HG03108 (cell line): ENCODE measurements around the gene C1orf21.

ENCODE experiments used
- ATAC-seq: cut with Tn5 transposase; IDR thresholded peaks from one replicate; pipeline ENCODE4 v1.9.1; 2021; ENCODE audit warnings: moderate library complexity; ENCODE audit not compliant: unreplicated experiment

C1orf21 gene

DNA sequence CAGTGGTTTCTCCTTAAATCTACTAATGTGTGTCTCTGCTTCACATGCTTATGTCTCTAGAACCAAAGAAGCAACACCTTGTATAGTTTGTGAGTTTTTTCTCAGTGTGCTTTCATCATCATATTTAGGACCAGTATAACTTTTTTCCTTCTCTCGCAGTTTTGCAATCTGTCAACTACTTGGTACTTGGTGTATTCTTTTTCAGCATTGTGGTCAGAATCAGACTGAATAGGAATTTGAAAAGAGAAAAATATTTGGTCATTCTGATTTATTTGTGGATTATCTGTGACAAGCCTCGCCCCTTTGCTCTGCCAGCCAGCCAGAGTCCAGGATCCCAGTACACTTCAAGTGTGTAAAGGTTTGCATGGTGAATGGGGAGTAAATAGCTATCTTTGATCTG lies 122.3 kb downstream of the C1orf21 start:
- ATAC-seq, result no peak

DNA sequence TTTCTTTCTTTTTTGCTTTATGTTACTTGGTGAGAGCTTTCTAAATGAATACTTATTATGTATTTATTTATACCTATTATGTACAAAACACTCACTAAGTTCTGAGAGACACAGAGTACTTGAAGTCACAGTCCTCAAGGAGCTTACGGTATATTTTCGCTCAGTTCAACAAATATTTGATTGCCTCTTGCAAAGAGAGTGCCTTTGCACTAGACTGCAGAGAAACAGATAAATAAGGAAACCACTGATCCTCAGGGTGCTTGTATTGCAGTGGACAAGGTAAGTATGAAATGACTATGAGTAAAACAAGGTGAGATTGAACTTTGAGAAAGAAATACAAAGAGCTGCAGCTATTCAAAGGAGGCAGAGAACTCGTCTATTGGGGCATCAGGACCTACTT lies 123.3 kb downstream of the C1orf21 start:
- ATAC-seq, result no peak

DNA sequence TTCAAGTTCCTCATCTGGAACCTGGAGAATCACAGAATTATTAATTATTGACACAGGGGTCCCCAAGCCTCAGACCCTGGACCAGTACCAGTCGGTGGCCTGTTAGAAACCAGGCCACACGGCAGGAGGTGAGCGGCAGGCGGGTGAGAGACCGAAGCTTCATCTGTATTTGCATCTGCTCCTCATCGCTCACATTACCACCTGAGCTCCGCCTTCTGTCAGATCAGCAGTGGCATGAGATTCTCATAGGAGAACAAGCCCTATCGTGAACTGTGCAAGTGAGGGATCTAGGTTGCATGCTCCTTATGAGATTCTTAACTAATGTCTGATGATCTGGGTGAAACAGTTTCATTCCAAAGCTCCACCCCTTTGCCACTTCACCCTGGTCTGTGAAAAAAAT lies 125.9 kb downstream of the C1orf21 start:
- ATAC-seq, result no peak

DNA sequence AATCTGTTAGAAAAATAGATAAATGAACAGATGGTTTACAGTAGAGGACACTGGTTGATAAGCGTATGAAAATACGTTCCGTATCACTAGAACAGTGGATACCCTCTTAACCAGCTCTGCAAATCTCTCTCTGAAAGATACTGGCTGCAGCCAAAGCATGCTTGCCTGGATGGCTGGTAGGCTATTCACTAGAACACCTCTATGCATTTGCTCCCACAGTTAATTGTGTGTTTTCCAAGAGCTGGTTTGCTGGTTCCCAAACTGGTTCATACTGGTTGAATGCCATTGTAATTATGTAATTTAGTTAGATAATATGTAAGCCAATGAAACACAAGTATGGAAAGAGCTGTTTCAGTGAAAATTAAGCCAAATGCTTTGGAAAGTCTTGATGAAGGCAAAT lies 126.6 kb downstream of the C1orf21 start:
- ATAC-seq, result no peak

DNA sequence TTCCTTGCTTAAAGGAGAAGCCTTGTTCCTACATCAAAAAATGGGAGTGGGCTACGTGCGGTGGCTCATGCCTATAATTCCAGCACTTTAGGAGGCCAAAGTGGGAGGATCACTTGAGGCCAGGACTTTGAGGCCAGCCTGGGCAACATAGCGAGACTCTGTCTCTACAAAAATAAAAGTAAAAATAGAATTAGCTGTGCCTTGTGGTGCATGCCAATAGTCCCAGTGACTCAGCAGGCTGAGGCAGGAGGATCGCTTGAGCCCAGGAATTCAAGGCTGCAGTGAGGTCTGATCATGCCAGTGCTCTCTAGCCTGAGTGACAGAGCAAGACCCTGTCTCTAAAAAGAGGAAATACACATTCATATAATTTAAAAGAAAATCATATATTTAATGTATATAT lies 127.1 kb downstream of the C1orf21 start:
- ATAC-seq, result no peak

DNA sequence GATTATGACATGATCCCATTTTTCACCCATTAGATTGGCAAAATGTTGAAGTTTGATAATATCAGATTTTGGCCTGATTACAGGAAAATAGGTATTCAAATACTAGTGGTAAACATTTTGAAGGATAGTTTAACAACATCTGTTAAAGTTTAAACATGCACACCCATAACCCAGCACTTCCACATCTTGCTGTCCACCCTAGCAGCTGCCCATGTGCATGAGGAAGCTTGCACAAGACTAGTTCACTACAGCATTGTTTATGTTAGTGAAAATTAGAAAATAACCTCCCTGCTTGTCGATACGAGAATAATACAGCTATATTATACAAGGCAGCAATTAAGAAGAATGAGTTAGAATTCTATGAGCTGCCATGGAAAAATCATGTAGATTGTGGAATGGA lies 127.6 kb downstream of the C1orf21 start:
- ATAC-seq, result no peak

DNA sequence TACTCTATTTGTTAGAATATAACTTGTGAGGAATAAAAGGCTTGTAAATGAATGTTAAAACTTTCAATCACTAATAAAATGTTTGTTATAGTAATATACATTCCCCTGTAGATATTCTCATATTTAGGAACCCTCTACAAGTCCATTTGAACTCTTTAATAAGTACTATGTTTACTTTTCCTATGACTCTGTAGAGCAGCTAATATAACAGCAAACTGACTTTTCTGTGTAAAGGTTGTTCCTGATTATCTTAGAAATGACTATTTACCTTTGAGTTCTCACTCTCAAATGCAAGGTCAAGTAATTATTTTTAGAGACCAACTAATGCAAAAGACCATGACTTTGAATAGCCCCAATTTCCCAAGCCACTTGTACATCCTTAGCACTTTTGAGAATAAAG lies 130.3 kb downstream of the C1orf21 start:
- no peak for ATAC-seq

DNA sequence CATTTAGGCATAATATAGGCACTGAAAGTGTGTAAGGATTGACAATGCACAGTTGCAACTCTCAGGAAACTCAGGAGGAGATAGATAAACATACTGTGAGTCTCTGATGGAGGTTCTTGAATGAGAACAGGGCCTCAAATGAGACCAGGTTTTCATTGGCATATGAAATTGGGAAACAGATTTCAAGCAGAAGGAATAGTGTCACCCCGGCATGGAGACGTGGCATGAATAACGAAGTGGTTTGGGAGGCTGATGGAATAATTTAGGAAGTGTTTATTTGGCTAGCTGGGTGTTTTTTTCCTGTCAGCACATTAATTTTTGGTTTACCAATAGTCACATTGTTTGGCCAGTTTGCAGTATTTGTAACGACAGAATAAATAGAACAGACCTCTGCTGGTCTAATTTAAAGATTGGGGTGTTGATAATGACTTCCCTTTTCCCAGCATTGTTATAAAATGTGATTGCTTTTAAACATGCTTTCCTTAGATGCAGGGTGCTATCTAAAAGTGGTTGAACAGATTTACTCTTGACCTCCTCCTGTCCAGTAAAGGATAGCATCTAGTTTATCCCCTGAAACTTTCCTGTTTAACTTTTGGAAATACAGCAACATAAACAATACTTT lies 132.0 kb downstream of the C1orf21 start:
- ATAC-seq, result no peak

DNA sequence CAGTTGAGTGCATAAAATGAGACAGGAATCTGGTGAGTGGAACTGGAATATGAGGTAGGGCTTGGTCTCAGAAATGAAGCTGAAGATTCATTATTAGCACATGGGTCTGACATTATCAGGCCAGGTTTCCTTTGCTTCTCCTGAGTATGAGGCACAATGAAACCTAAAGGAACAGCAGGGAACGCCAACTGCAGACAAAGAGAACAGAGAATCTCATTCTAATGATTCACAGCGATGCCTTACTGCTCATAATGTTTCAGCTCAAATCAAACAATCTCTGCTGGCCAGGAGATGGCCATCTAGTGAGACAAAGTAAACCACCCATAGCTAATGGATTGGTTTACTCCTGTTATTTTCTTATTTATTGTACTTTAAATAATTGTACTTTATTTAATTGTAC lies 133.5 kb downstream of the C1orf21 start:
- ATAC-seq, result no peak

DNA sequence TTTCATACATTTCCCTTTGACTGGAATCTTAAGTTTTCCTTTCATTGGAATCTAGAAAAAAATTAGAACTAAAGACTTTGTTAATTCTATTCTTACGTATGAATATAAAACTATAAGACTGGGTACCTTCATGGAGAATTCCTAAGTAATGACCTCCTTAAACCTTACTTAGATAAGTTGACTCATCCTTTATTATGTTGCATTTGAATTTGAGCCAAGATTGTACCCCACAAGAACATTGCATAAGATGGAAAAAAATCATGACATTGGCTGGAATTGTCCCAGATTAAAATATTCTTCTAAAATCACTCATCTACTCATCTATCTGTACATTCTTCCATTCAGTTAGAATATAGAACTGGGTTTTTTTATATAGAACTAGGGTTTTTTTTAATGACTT lies 137.4 kb downstream of the C1orf21 start:
- no peak for ATAC-seq

DNA sequence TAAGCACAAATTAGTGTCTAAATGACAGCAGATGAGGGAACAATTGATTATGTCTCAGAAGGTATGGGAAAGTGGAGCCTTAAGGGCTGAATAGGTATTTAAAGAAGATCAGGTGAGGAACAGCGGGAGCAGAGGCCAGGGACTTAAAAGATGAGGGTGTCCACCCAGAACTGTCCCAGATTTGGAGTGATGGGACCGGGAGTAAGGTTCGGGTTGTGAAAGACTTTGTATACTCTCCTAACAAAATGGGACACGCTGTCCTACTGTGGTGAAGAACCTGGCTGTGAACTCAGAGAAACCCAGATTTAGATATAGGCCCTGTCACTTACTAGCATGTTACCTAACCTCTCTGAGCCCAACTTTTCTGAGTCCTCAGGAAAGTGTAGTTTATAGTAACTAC lies 140.6 kb downstream of the C1orf21 start:
- ATAC-seq, result no peak

DNA sequence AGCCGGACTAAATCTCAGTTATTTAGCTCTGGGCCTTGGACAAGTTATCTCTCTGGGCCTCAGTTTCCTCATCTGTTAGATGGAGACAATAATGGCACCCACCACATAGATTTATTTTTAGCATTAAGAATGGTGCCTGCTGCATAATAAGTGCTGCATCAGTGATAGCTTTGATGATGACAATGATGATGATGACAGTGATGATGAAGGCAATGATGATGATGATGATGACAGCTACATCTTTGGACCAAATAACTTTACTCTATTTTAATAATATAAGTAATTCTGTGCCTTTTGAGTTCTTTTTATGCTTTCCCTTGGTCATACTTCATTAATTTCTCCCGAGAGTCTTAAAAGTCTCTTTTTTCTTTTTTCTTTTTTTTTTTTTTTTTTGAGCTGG lies 143.4 kb downstream of the C1orf21 start:
- no peak for ATAC-seq

DNA sequence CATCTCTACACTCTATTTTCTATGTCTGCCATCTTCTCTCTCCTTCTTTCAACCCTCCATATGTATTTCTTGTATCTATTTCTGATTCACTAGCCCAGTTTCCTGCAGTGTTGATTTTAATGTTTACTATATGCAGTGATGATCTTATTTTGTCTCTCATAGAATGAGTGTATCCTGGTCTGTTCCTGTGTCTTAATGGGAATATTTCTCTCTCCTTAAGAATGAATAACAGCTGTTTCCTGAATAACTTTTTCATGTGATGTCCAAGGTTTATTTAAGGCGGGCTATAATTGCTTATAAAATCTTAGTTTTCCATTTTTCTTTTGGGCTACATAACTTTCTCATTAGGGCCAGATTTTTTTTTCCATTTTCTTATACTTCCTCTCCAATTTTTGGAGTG lies 144.5 kb downstream of the C1orf21 start:
- no peak for ATAC-seq

DNA sequence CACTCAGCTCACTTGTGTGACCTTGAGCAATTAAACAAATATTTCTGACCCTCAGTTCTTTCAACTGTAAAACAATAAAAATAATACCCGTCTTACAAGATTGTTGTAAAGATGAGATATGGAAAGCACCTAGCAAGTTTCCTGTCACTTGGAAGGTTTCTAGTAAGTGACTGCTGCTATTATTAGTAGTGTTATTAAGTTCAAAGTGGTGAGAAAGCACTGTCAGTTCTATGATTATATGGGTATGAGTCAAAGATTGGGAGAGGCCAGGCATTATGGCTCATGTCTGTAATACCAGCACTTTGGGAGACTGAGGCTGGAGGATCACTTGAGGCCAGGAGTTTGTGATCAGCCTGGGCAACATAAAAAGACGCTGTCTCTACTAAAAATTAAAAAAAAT lies 145.4 kb downstream of the C1orf21 start:
- no peak for ATAC-seq

DNA sequence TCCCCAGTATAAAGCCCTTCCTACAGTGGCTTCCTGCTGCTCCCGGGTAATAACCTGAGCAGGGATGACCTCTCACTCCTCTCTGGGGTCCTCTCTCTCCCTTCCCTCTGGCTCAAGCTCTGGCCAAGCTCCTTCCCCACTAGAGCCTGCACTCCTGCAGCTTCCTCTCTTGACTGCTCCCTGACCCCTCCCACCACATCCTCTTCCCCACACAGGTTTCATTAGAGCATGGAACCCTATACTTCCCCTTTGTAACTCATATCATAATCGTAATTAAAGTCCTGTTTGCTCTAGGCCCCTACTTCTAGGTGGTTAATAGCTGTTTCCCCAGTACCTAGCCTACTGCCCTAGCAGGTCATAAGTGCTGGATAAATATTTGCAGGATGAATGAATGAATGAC lies 146.2 kb downstream of the C1orf21 start:
- no peak for ATAC-seq

DNA sequence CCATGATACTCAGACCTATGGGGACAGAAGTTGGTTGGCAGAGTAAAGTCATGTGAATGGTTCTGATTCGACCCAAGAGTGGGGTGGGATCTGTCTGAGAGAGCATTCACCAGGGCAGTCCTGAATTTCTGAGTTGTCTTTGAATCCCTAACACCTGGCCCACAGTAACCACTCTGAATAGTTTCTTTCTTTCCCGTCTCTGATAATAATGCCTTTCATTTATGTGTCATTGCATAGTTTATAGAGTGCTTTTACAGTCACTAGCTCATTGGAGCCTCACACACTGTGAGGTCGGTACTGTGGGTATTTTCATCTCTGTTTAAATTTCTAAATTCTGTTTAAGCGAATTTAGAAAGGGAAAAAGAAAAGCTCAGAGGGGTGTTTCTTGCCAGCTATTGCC lies 147.1 kb downstream of the C1orf21 start:
- no peak for ATAC-seq

DNA sequence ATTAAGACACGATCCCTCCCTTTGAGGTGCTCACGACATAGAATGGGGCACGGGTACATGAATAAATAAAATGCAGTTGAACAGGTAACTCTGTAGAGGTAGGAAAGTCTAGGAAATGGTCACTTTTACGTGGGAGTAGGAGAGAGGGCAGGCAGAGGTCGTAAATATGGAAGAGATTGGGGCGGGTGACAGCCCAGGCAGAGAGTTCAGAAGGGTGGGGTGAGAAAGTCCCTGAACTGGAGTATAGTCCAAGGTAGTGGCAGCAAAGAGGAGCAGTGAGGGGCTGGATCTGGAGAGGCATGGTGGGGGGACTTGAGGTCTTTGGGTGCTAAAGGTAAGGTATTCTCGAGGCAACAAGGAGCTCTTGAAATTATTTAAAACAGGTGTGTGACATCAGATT lies 147.9 kb downstream of the C1orf21 start:
- no peak for ATAC-seq

DNA sequence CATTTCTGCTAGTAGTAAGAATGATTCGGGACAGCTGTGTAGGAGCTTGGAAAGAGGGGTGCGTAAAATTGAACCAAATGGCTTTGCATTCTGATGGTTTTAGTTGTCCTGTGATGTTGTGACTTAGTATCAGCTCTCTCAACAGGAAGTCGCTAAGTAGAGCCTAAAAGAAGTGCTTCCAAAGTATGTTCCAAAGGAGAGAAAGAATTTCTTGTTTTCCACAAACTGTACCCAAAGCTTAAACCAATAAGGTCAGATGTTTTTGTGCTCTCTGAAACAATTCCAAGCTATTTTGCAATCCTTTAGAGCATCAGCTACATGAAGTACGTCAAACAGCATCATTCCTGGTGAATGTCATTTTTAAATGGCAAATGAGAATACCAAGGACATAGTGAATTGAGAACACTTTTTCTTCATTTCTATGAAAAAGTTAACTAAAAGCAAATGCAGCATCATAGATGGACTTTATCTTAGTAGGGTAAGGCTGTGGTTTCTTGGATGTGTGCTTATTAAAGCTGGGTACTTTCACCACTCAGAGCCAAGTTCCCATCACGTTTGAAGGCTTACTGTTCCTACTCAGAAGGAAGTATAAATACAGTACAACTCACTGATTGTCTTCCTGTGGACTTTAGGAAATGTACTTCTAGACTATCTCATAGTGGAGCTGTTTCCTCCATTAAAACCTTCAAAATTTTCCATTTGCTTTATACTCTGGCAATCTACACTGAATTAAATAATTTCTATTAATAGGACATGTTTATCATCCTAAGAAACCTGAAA lies 148.6 kb downstream of the C1orf21 start:
- no peak for ATAC-seq

DNA sequence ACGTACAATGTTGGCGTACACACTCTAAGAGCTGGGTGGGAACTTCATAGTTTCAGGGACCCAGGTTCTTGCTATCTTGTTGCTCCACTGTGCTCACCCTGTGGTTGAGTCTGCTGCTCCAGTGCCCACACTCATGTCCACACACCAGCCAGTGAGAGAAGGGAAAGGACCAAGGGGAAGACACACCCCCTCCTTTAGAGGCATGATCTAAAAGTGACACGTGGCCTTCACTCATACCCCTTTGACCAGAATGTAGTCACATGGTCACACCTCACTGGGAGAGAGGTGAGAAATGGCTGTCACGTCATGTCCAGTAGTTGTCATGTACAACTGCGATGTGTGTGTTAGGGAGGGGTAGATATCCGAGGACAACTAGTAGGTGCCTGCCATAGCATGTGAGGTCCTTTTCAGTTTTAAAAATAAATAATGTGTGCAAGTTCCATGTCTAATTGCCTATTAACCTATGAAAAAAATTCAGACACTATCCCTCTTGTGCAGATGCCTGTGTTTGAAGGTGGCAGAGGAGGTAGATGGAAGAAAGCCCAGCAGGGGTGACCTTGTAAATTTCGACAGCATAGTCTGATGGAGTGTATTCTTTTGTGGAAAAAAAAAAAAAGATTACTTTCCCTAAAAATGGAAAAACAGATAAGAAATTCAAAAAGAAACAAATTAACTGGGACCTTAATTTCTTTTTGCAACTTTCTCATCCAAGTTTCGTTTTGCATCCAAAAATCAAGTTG lies 149.6 kb downstream of the C1orf21 start:
- no peak for ATAC-seq

DNA sequence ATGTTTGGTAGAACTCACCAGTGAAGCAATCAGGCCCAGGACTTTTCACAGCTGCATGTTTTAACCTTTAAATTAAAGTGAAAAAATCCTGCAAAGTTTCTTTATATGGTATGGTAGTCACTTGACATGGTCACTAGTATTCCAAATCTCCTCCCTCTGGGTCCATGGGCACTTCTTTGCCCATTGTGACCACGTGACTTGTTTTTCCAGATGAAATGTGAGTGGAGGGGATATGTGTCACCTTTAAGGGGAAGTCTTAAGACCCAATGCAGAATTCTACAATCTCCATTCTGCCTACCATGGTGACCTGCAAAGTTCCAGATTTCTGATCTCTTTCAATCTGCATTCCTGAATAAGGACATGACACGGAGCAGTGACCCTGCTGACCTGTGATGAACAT lies 152.8 kb downstream of the C1orf21 start:
- no peak for ATAC-seq

DNA sequence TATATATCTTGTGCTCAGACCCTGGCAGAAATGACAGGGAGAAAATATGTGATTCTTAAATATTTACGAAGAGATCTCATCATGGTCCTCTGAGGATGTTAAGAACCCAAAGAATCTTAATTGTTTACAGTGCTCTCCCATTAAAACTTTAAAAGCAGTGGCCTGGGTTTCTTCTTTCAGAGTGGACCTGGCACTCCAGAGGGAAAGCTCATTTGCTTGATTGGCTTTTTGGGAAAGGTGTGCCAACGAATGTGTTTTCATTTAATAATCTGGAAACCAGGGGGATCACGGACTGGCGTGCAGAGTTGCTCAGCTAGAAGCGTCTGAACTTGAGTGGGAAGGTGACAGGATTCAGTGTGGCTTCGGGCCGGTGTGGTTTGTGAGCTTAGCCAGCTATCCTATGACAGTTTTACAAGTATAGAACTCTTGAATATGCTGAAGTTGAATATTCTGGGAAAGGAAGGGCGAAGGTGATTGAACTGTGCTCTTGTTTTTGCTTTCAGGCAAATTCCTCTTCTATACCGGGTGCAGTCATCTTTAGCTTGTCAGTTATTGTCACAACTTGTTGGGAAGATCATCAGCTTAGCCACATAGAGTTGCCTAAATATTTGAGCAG lies 154.8 kb downstream of the C1orf21 start:
- ATAC-seq, result no peak

DNA sequence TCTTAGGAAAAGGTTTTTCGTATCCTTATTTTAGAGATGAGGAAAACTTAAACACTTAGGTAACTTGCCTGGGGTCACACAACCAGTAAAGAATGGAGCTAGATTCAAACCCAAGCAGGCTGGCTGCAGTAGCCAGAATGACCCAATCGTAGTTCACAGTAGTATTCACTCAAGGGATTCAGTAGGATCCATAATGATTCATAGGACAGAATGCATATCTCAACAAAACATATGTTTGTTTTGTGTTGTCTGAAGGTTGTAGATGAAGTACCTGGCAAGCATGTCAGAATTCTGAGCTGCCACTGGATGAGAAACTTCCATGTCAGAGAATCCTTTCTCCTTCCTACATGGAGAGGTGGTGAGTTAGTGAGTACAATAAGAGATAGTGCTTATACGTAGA lies 155.5 kb downstream of the C1orf21 start:
- ATAC-seq, result no peak
